B cell (primary cell): ENCODE results near the gene SSPN. TPM values are rescaled to one million over a fixed set of nuclear protein-coding genes. Genes with fewer than 3 reads are reported as not detected.

Experiments
- ATAC-seq: fragments of 200-7000 bp; cut with Tn5 transposase; one replicate; pipeline ENCODE4 v1.10.0; 2021; ENCODE audit warnings: low read depth, mild to moderate bottlenecking, moderate number of reproducible peaks, moderate library complexity
- CTCF ChIA-PET: fragments of 350-600 bp; sonication (Branson Sonifier 250); formaldehyde crosslinking; loops from one replicate; lab custom pipeline; 2021; ENCODE audit warnings: antibody characterized with exemption, inconsistent platforms; lab: Charles Lee
- POLR2A ChIA-PET: fragments of 350-600 bp; sonication (Branson Sonifier 250); formaldehyde crosslinking; loops from one replicate; lab custom pipeline; 2021; ENCODE audit warnings: antibody characterized with exemption; lab: Charles Lee
- DNase-seq: peaks from one replicate; pipeline ENCODE4 v3.0.0; 2013
- H2AFZ ChIP-seq: 2 replicates; pipeline ENCODE4 v1.6.1; 2012; ENCODE audit warnings: mild to moderate bottlenecking, low read depth, low read length; ENCODE audit not compliant: insufficient read depth, poor library complexity, severe bottlenecking
- H3K27ac ChIP-seq, 2 donors: 1 replicate in 1 of 2; 2 replicates in 1 of 2; pipeline ENCODE4 v1.5.1; 2012 to 2013; ENCODE audit warnings: low read length in 2 of 2, mild to moderate bottlenecking in 2 of 2, moderate library complexity in 1 of 2
- H3K27me3 ChIP-seq, 4 experiments: fragments of 200-600 bp in 1 of 4; sonication (generic) in 1 of 4; replicated peaks in 1 of 4; 1 replicate in 2 of 4; 2 replicates in 2 of 4; pipeline versions ENCODE4 v1.6.1 to v1.7.0; 2013 to 2016; ENCODE audit warnings: low read length in 3 of 4, mild to moderate bottlenecking in 2 of 4, mixed read lengths in 1 of 4, moderate library complexity in 1 of 4; ENCODE audit not compliant: insufficient read depth in 4 of 4, control insufficient read depth in 3 of 4; ENCODE audit errors: control extremely low read depth in 1 of 4
- H3K36me3 ChIP-seq, 2 experiments: replicated peaks in 1 of 2; 1 replicate in 1 of 2; 2 replicates in 1 of 2; pipeline versions ENCODE4 v1.6.1 to v1.7.1; 2013; ENCODE audit warnings: low read length in 1 of 2; ENCODE audit not compliant: insufficient read depth in 2 of 2, control insufficient read depth in 1 of 2; ENCODE audit errors: control extremely low read depth in 1 of 2, extremely low read depth in 1 of 2
- H3K4me1 ChIP-seq, 2 donors: fragments of 200-600 bp in 1 of 2; sonication (generic) in 1 of 2; 1 replicate in 1 of 2; 2 replicates in 1 of 2; pipeline versions ENCODE4 v1.5.1 to v1.6.1; 2013 to 2017; ENCODE audit warnings: low read length in 2 of 2; ENCODE audit not compliant: control insufficient read depth in 2 of 2, insufficient read depth in 2 of 2
- H3K4me2 ChIP-seq: replicated peaks from 2 replicates; pipeline ENCODE3; 2012; ENCODE audit warnings: mild to moderate bottlenecking, low read depth, low read length; ENCODE audit not compliant: poor library complexity, severe bottlenecking
- H3K4me3 ChIP-seq, 5 experiments: fragments of 200-600 bp in 1 of 5; sonication (generic) in 1 of 5; 1 replicate in 3 of 5; 2 replicates in 2 of 5; pipeline versions ENCODE4 v1.5.1 to v1.7.0; 2011 to 2016; ENCODE audit warnings: low read length in 4 of 5, mild to moderate bottlenecking in 4 of 5, low read depth in 2 of 5, control low read depth in 1 of 5, moderate library complexity in 1 of 5; ENCODE audit not compliant: insufficient read depth in 1 of 5; ENCODE audit errors: control extremely low read depth in 1 of 5, extremely low read depth in 1 of 5
- H3K79me2 ChIP-seq: fragments of 200-600 bp; sonication (generic); one replicate; pipeline ENCODE4 v1.6.0; 2016; ENCODE audit warnings: low read length; ENCODE audit not compliant: control insufficient read depth, insufficient read depth
- H3K9ac ChIP-seq: fragments of 200-600 bp; sonication (generic); 2 replicates; pipeline ENCODE4 v1.6.1; 2017; ENCODE audit warnings: mild to moderate bottlenecking, low read length, moderate library complexity
- H3K9me3 ChIP-seq, 3 donors: one replicate each; pipeline versions ENCODE4 v1.6.1 to v1.7.1; 2013; ENCODE audit warnings: low read length in 2 of 3; ENCODE audit not compliant: control insufficient read depth in 2 of 3, insufficient read depth in 1 of 3; ENCODE audit errors: control extremely low read depth in 1 of 3
- H4K20me1 ChIP-seq: 2 replicates; pipeline ENCODE4 v1.6.0; 2012; ENCODE audit warnings: mild to moderate bottlenecking, low read length; ENCODE audit not compliant: insufficient read depth, control insufficient read depth, poor library complexity, severe bottlenecking
- H3K27ac Mint-ChIP-seq: one replicate; pipeline ENCODE4 v1.8.0; 2021; ENCODE audit warnings: mixed read lengths
- H3K27me3 Mint-ChIP-seq: one replicate; pipeline ENCODE4 v1.8.0; 2021; ENCODE audit warnings: mixed read lengths
- H3K4me1 Mint-ChIP-seq: one replicate; pipeline ENCODE4 v1.8.0; 2021; ENCODE audit warnings: mixed read lengths
- H3K4me3 Mint-ChIP-seq: one replicate; pipeline ENCODE4 v1.8.0; 2021; ENCODE audit warnings: mixed read lengths
- H3K9me3 Mint-ChIP-seq: one replicate; pipeline ENCODE4 v1.8.0; 2022; ENCODE audit warnings: mixed read lengths; ENCODE audit not compliant: insufficient read depth
- CTCF ChIP-seq: fragments of 200-600 bp; IDR thresholded peaks from one replicate; pipeline ENCODE4 v1.8.0; 2022; ENCODE audit warnings: antibody characterized with exemption, mild to moderate bottlenecking
- EZH2 ChIP-seq: IDR thresholded peaks from 2 replicates; pipeline ENCODE4 v1.6.1; 2012; ENCODE audit warnings: borderline replicate concordance, low read depth, mild to moderate bottlenecking, moderate library complexity, low read length; ENCODE audit not compliant: insufficient read depth, poor library complexity, severe bottlenecking
- WGBS: methylation state at CpG from one replicate; pipeline ENCODE4 v1.1.5; 2013; ENCODE audit warnings: missing lambda C conversion rate; ENCODE audit not compliant: insufficient coverage; 5-methylcytosine and 5-hydroxymethylcytosine counted together
- intact Hi-C: fragments of 100-400 bp; cut with micrococcal nuclease; formaldehyde crosslinking; loops from one replicate; pipeline ENCODE4 v1.10.0; 2022
- polyA plus RNA-seq: library from polyadenylated mRNA; depleted of rRNA; stranded (reverse); fragments of >200 nt; gene quantifications from 2 replicates; pipeline ENCODE4 v1.2.3, GENCODE V29; 2012
- total RNA-seq, 2 donors: library from RNA; stranded (reverse); fragments of 120-200 nt in 1 of 2; gene quantifications; 1 replicate in 1 of 2; 2 replicates in 1 of 2; pipeline versions ENCODE4 v1.2.3 to v1.2.4, GENCODE V29; 2013 to 2022

Gene SSPN
- total and polyA plus RNA-seq, 2 donors (not counting 1 experiment from before 2014, with no cell fraction given), result 18.3 to 19.6 TPM

- no peak for ATAC-seq
- Histone ChIP-seq H3K9me3 (peaks cover 0 to 6% (median 4%) of the 10 kb centered on the region in 3 donors), H3K27me3 (no peaks in the 10 kb centered on the region), H3K4me1 (no peaks in the 10 kb centered on the region), H3K36me3 (no peaks in the 10 kb centered on the region), H2AFZ (no peak overlapping the region), H3K9ac (no peak overlapping the region), H3K4me2 (no peak overlapping the region), H3K4me3 (no peak overlapping the region), H4K20me1 (no peaks in the 10 kb centered on the region), H3K79me2 (no peaks in the 10 kb centered on the region), H3K27ac (no peak overlapping the region)
- Mint-ChIP-seq H3K4me3 (no peak overlapping the region), H3K4me1 (no peaks in the 10 kb centered on the region), H3K27me3 (no peaks in the 10 kb centered on the region), H3K9me3 (peaks cover 5% of the 10 kb centered on the region), H3K27ac (no peak overlapping the region)
- TF ChIP-seq CTCF (no peak), EZH2 (no peak)
- intact Hi-C loops, result no loop called here
- ChIA-PET CTCF (no interaction called here), POLR2A (no interaction called here)
- 80% methylated on average over 1 of the region's 6 CpGs for WGBS
- DNase-seq, result no peak
Observed at GRCh38 chr12:26245175-26245942, 50.0 kb downstream of the SSPN start.

DNA sequence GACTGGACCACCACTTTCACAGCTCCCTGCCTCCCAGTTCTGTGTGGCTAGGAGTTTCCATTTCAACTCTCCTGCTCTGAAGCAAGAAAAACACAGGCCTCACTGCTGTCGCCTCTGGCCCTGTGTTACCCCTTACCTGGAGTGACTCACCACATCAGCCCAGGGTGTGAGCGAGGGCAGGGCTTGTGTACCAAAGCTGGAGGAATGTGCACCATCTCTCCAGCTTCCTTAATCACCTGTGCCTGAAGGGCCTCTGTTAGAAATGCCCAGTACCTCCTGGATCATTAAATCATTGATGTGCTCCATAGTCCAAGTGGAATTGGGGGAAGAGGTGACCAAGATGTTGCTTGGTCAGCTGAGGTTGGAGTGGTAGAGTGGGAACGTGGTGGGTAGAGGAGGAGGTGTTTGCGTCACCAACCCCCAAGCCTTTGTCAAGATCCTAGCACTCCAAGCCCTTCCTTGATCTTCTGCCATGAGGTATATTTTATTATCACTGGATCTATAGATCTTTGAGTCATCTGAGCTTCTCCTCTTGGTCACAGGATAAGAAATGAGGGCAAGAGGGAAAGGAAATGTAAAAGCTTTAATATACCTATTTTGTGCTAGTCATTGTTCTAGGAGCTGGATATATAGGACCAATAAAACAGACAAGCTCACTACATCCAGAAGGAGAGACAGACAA is 51.3 kb downstream of the SSPN start:
- H3K27me3 ChIP-seq, result no peaks in the 10 kb centered on the region
- DNase-seq (no peak), ATAC-seq (no peak)
- Mint-ChIP-seq H3K9me3 (peaks cover 5% of the 10 kb centered on the region), H3K27ac (no peak overlapping the region), H3K4me3 (no peak overlapping the region), H3K4me1 (no peaks in the 10 kb centered on the region), H3K27me3 (no peaks in the 10 kb centered on the region)
- ChIA-PET CTCF (no interaction called here), POLR2A (no interaction called here)
- H2AFZ ChIP-seq, result no peak overlapping the region
- no peak overlapping the region for H3K27ac ChIP-seq
- 71% methylated on average over 2 of the region's 4 CpGs for WGBS
- no peak overlapping the region for H3K4me2 ChIP-seq
- TF ChIP-seq EZH2, result no peak
- TF ChIP-seq CTCF, result no peak
- H3K9ac ChIP-seq, result no peak overlapping the region
- intact Hi-C loops, result no loop called here
- H3K79me2 ChIP-seq, result no peaks in the 10 kb centered on the region
- peaks cover 0 to 6% (median 4%) of the 10 kb centered on the region in 3 donors for H3K9me3 ChIP-seq
- H3K4me3 ChIP-seq, result no peak overlapping the region
- no peaks in the 10 kb centered on the region for H3K4me1 ChIP-seq
- no peaks in the 10 kb centered on the region for H3K36me3 ChIP-seq
- no peaks in the 10 kb centered on the region for H4K20me1 ChIP-seq
